Smooth muscle cell (in vitro differentiated cells): ENCODE results near the gene TCL1A. TPM values are rescaled to one million over a fixed set of nuclear protein-coding genes. Genes with fewer than 3 reads are reported as not detected.

Experiments
- DNase-seq: peaks from one replicate; lab custom pipeline; 2025; ENCODE audit not compliant: unreplicated experiment; lab: John Stamatoyannopoulos, UW
- H2AFZ ChIP-seq: fragments of 200-600 bp; sonication (generic); 2 replicates; pipeline ENCODE4 v1.6.0; 2016; ENCODE audit warnings: antibody characterized with exemption, low read depth, mild to moderate bottlenecking
- H3F3A ChIP-seq: fragments of 200-600 bp; sonication (generic); 2 replicates; pipeline ENCODE4 v1.6.0; 2017; ENCODE audit warnings: antibody characterized with exemption, low read depth
- H3K27ac ChIP-seq: fragments of 200-600 bp; sonication (generic); 2 replicates; pipeline ENCODE4 v1.5.1; 2016; ENCODE audit warnings: low read depth, mild to moderate bottlenecking
- H3K27me3 ChIP-seq: fragments of 200-600 bp; sonication (generic); 2 replicates; pipeline ENCODE4 v1.6.1; 2016; ENCODE audit warnings: low read depth, mild to moderate bottlenecking
- H3K36me3 ChIP-seq: fragments of 200-600 bp; sonication (generic); 2 replicates; pipeline ENCODE4 v1.5.1; 2016; ENCODE audit warnings: low read depth
- H3K4me1 ChIP-seq: fragments of 200-600 bp; sonication (generic); 2 replicates; pipeline ENCODE4 v1.5.1; 2016; ENCODE audit warnings: low read depth
- H3K4me2 ChIP-seq: fragments of 200-600 bp; sonication (generic); 2 replicates; pipeline ENCODE4 v1.6.0; 2016; ENCODE audit warnings: mild to moderate bottlenecking
- H3K4me3 ChIP-seq: fragments of 200-600 bp; sonication (generic); 2 replicates; pipeline ENCODE4 v1.5.1; 2016; ENCODE audit warnings: mild to moderate bottlenecking
- H3K79me2 ChIP-seq: fragments of 200-600 bp; sonication (generic); 2 replicates; pipeline ENCODE4 v1.6.0; 2016; ENCODE audit warnings: low read depth, mild to moderate bottlenecking
- H3K9ac ChIP-seq: fragments of 200-600 bp; sonication (generic); 2 replicates; pipeline ENCODE4 v1.6.0; 2016; ENCODE audit warnings: low read depth
- H3K9me3 ChIP-seq: fragments of 200-600 bp; sonication (generic); replicated peaks from 2 replicates; pipeline ENCODE4 v1.5.1; 2016; ENCODE audit warnings: low read depth
- H4K20me1 ChIP-seq: fragments of 200-600 bp; sonication (generic); 2 replicates; pipeline ENCODE4 v1.6.0; 2016; ENCODE audit warnings: low read depth
- WGBS: methylation state at CpG from one replicate; pipeline ENCODE4 v1.1.7; 2016; ENCODE audit warnings: low lambda C conversion rate; 5-methylcytosine and 5-hydroxymethylcytosine counted together
- polyA plus RNA-seq: library from polyadenylated mRNA; unstranded; fragments of >200 nt; fragmentation: Nextera tagmentation; extraction: Ambion mirVana; gene quantifications from 2 replicates; pipeline ENCODE4 v1.2.1, GENCODE V29; 2016
- total RNA-seq: library from RNA; depleted of rRNA; stranded (reverse); fragments of >200 nt; gene quantifications from 2 replicates; pipeline ENCODE4 v1.2.3, GENCODE V29; 2014
- TF ChIP-seq, protein P1 (sequence below): fragments of 200-600 bp; sonication (generic); IDR thresholded peaks from 2 replicates; pipeline ENCODE4 v1.5.1; 2017; ENCODE audit warnings: borderline replicate concordance, mild to moderate bottlenecking, antibody characterized with exemption; ENCODE audit not compliant: insufficient read depth, poor library complexity, severe bottlenecking

TCL1A gene
- total and polyA plus RNA-seq, 2 experiments from 2014 or later, result not detected

DNA sequence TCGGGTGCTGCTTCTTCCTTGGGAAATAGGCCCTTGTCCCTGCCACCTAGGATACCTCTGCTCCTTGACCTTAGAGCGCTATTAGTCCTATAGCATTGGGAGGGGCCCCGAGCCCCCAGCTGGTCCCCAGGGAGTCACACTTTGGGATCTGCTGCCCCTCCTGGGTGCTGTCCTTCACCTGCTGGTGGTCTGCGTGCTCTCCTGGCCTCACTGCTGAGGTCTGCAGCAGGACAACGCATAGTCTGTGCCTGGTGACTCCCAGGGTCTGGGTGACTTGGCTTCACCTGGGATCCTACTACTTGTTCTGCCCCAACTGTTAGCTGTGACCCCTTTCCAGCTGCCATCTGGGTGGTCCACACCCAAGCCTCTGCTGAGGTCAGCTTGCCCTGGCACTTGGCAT is 18.9 kb downstream of the TCL1A start:
- DNase-seq, result no peak
- Histone ChIP-seq H4K20me1 (no peaks in the 10 kb centered on the region), H3K4me3 (no peak overlapping the region), H3K79me2 (no peaks in the 10 kb centered on the region), H3K36me3 (no peaks in the 10 kb centered on the region), H2AFZ (no peak overlapping the region), H3K4me2 (no peak overlapping the region), H3K9ac (no peak overlapping the region), H3K27ac (no peak overlapping the region), H3K27me3 (no peaks in the 10 kb centered on the region), H3F3A (no peaks in the 10 kb centered on the region), H3K9me3 (no peaks in the 10 kb centered on the region), H3K4me1 (peaks cover 2% of the 10 kb centered on the region)
- TF ChIP-seq, protein P1, sequence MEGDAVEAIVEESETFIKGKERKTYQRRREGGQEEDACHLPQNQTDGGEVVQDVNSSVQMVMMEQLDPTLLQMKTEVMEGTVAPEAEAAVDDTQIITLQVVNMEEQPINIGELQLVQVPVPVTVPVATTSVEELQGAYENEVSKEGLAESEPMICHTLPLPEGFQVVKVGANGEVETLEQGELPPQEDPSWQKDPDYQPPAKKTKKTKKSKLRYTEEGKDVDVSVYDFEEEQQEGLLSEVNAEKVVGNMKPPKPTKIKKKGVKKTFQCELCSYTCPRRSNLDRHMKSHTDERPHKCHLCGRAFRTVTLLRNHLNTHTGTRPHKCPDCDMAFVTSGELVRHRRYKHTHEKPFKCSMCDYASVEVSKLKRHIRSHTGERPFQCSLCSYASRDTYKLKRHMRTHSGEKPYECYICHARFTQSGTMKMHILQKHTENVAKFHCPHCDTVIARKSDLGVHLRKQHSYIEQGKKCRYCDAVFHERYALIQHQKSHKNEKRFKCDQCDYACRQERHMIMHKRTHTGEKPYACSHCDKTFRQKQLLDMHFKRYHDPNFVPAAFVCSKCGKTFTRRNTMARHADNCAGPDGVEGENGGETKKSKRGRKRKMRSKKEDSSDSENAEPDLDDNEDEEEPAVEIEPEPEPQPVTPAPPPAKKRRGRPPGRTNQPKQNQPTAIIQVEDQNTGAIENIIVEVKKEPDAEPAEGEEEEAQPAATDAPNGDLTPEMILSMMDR, result no peak
- 75% methylated on average over 5 of the region's 5 CpGs for WGBS

DNA sequence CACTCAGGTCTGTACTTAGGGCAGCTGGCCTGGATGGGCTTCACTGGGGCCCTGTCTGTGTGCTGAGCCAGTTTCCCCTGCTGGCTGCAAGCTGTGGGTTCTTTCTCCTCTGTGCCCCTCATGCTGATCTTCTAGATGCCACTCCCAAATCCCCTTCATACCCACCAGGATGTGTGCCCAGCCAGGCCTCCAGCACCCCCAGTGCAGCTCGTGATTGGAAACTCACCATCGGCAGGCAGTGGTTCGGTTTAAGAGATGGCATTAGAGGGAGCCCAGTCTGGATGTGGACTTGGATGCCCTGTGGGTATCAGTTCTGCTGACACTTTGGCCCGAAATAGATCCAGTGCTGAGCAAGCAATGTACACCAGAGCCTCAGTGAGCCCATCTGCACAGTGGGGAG is 21.8 kb downstream of the TCL1A start:
- 96% methylated on average over 4 of the region's 4 CpGs for WGBS
- H3F3A ChIP-seq, result no peaks in the 10 kb centered on the region

DNA sequence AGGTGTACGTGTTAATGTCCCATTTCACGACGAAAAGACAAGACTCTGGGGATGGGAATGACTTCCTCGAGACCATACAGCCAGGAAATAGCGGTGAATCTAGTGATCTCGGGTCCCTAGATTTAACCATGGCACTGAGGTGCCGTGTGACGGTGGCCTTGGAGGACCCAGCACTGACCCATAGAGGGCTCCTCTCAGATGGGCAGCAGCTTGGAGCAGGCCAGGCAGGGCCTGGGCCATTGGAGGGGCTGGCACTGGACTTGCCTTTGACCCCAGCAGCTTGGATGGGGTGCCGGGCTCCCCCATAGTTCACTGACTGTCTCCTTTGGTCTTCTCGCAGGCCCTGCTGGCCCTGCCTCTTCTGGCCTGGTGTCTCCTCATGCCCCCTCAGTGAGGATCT is 22.3 kb downstream of the TCL1A start:
- no peak for DNase-seq
- H3K9me3 ChIP-seq, result no peaks in the 10 kb centered on the region
- no peaks in the 10 kb centered on the region for H3K4me1 ChIP-seq
- H3K9ac ChIP-seq, result no peak overlapping the region
- H2AFZ ChIP-seq, result no peak overlapping the region
- TF ChIP-seq, protein P1, result no peak
- no peak overlapping the region for H3K4me3 ChIP-seq
- H3K79me2 ChIP-seq, result no peaks in the 10 kb centered on the region
- H3K4me2 ChIP-seq, result no peak overlapping the region
- H4K20me1 ChIP-seq, result no peaks in the 10 kb centered on the region
- H3K27me3 ChIP-seq, result no peaks in the 10 kb centered on the region
- no peaks in the 10 kb centered on the region for H3K36me3 ChIP-seq
- H3F3A ChIP-seq, result no peaks in the 10 kb centered on the region
- no peak overlapping the region for H3K27ac ChIP-seq
- 92% methylated on average over 10 of the region's 10 CpGs for WGBS

More for the DNA sequence above, 21.8 kb downstream of the TCL1A start:
- TF ChIP-seq, protein P1, result no peak
- H3K27ac ChIP-seq, result no peak overlapping the region
- H2AFZ ChIP-seq, result no peak overlapping the region
- no peak overlapping the region for H3K4me3 ChIP-seq
- H3K27me3 ChIP-seq, result no peaks in the 10 kb centered on the region
- H3K4me2 ChIP-seq, result no peak overlapping the region
- H3K9ac ChIP-seq, result no peak overlapping the region
- no peaks in the 10 kb centered on the region for H3K79me2 ChIP-seq
- no peaks in the 10 kb centered on the region for H3K9me3 ChIP-seq
- no peaks in the 10 kb centered on the region for H3K4me1 ChIP-seq
- DNase-seq, result no peak
- no peaks in the 10 kb centered on the region for H4K20me1 ChIP-seq
- no peaks in the 10 kb centered on the region for H3K36me3 ChIP-seq

DNA sequence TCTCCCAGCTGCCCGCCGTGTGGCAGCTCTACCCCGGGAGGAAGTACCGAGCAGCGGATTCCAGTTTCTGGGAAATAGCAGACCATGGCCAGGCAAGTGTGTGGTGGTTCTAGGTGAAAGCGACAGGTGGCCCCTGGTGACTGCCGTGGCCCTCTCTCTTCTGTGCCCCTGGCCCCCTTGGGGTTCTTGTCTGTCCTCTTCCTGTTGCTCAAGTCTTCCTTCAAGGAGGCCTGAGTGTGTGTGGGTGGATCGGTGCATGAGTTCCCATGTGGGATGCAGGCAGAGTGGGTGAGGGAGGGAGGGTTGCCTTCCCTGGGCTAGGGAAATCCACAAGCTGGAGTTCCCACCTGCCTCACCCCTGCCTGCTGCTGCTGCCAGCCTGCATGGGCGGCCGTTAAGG is 23.1 kb downstream of the TCL1A start:
- H3K4me2 ChIP-seq, result no peak overlapping the region
- 82% methylated on average over 10 of the region's 10 CpGs for WGBS

More for the DNA sequence above, 23.1 kb downstream of the TCL1A start:
- Histone ChIP-seq H3K4me3 (no peak overlapping the region), H3F3A (no peaks in the 10 kb centered on the region), H3K9me3 (no peaks in the 10 kb centered on the region), H3K36me3 (no peaks in the 10 kb centered on the region), H3K4me1 (no peaks in the 10 kb centered on the region), H3K79me2 (no peaks in the 10 kb centered on the region), H3K27ac (no peak overlapping the region), H4K20me1 (no peaks in the 10 kb centered on the region), H2AFZ (no peak overlapping the region), H3K9ac (no peak overlapping the region), H3K27me3 (no peaks in the 10 kb centered on the region)
- no peak for DNase-seq
- TF ChIP-seq, protein P1, result no peak
